Keratinocyte (primary cell): ENCODE results near the gene CACNA2D2.

Source experiments
- EZH2 ChIP-seq: IDR thresholded peaks from one replicate; pipeline ENCODE4 v1.6.1; 2012; ENCODE audit warnings: inconsistent platforms, mild to moderate bottlenecking, low read length, moderate library complexity
- TF ChIP-seq, protein P1 (sequence below), 3 experiments: IDR thresholded peaks in 1 of 3; conservative IDR thresholded peaks in 1 of 3; optimal IDR thresholded peaks in 1 of 3; 2 replicates in 2 of 3; 3 replicates in 1 of 3; pipeline versions ENCODE3 to v1.5.1; 2011; ENCODE audit warnings: low read length in 3 of 3, mild to moderate bottlenecking in 3 of 3, moderate library complexity in 2 of 3, control low read depth in 1 of 3, inconsistent platforms in 1 of 3; ENCODE audit not compliant: insufficient read depth in 2 of 3; ENCODE audit errors: extremely low read depth in 1 of 3

DNA sequence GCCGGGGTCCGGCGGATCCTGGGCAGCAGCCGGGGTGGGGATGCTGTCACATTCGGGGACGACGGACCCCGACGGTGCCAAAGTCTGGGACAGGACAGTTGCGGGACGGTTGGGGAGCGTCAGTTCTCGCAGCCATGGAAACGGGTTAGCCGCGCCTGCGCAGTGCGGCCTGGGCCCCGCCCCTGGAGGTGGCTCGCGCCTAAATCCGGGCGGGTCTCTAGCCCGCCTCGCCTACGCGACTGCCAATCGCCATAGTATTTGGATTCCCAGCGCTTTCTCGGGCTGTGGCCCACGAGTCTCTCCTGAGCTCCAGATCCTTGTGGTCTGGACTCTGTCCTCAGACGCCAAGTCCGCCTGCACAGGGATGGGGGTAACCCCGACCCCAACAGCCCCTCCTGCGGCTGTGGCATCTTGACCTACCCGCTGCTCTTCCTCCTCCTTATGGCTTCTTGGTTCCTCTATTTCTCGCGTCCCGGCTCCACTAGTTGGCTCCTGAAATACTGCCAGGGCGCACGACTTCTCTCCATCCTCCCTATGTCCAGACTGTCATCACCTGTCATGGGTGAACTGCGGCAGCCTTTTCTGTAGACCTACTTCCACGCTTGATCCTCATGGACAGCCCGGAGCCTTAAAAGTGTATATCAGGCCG, 157.7 kb downstream of the CACNA2D2 start, which contains the start of gene ZMYND10:
- TF ChIP-seq, protein P1, sequence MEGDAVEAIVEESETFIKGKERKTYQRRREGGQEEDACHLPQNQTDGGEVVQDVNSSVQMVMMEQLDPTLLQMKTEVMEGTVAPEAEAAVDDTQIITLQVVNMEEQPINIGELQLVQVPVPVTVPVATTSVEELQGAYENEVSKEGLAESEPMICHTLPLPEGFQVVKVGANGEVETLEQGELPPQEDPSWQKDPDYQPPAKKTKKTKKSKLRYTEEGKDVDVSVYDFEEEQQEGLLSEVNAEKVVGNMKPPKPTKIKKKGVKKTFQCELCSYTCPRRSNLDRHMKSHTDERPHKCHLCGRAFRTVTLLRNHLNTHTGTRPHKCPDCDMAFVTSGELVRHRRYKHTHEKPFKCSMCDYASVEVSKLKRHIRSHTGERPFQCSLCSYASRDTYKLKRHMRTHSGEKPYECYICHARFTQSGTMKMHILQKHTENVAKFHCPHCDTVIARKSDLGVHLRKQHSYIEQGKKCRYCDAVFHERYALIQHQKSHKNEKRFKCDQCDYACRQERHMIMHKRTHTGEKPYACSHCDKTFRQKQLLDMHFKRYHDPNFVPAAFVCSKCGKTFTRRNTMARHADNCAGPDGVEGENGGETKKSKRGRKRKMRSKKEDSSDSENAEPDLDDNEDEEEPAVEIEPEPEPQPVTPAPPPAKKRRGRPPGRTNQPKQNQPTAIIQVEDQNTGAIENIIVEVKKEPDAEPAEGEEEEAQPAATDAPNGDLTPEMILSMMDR (optimal IDR thresholded peaks at IDR 0.05 in 1 of 3, IDR thresholded peaks at IDR 0.05 in 1 of 3, conservative IDR thresholded peaks at IDR 0.05 in 1 of 3; ENCODE audit: extremely low read depth in 1 of 3, insufficient read depth in 2 of 3, low read length in 3 of 3), result no peak
- no peak for TF ChIP-seq EZH2
